HepG2 (cell line): ENCODE results near the gene PBX1. TPM values are rescaled to one million over a fixed set of nuclear protein-coding genes. Genes with fewer than 3 reads are reported as not detected.

Experiments
- SMYD3 ChIP-seq: sonication (generic); formaldehyde crosslinking; IDR thresholded peaks from 2 replicates; pipeline ENCODE4 v1.8.1; 2023; ENCODE audit warnings: mild to moderate bottlenecking, missing genetic modification reagents
- TCF7 ChIP-seq: sonication (generic); IDR thresholded peaks from 2 replicates; pipeline ENCODE4 v1.6.1; 2016; ENCODE audit warnings: antibody characterized with exemption, low read depth
- THAP9 ChIP-seq: sonication (generic); formaldehyde crosslinking; IDR thresholded peaks from 2 replicates; pipeline ENCODE4; 2020; ENCODE audit warnings: missing genetic modification reagents, mild to moderate bottlenecking, borderline replicate concordance
- ZBTB37 ChIP-seq: sonication (generic); formaldehyde crosslinking; IDR thresholded peaks from 2 replicates; pipeline ENCODE4 v1.4.0; 2020; ENCODE audit warnings: mild to moderate bottlenecking, missing genetic modification reagents
- ZNF3 ChIP-seq: IDR thresholded peaks from 2 replicates; pipeline ENCODE4 v1.7.0; 2017; ENCODE audit warnings: inconsistent platforms
- ZNF614 ChIP-seq: IDR thresholded peaks from 2 replicates; pipeline ENCODE4 v1.6.1; 2018; ENCODE audit warnings: missing biosample characterization, missing genetic modification reagents, inconsistent platforms, borderline replicate concordance
- polyA plus RNA-seq, 8 experiments: library from polyadenylated mRNA; depleted of rRNA in 3 of 8; stranded (reverse) in 7 of 8; unstranded in 1 of 8; fragments of >200 nt; fragmentation: Illumina TruSeq in 4 of 8; extraction: Trizol in 4 of 8; gene quantifications; 2 replicates each; pipeline versions ENCODE4 v1.2.1 to v1.2.3, GENCODE V29; 2011 to 2016; ENCODE audit warnings: low read depth in 4 of 8, missing spikeins in 1 of 8, mixed read lengths in 1 of 8; ENCODE audit not compliant: insufficient read depth in 1 of 8
- total RNA-seq, 5 experiments: library from RNA; depleted of rRNA; stranded (reverse); fragments of >200 nt; fragmentation: Illumina TruSeq; extraction: Trizol; gene quantifications; 2 replicates each; pipeline ENCODE4 v1.2.3, GENCODE V29; 2016; ENCODE audit warnings: low read depth in 1 of 5
- TF ChIP-seq, protein P1 (sequence below): sonication (generic); formaldehyde crosslinking; IDR thresholded peaks from 2 replicates; pipeline ENCODE4 v1.4.0; 2020; ENCODE audit warnings: mild to moderate bottlenecking, missing genetic modification reagents

PBX1 gene
- total and polyA plus RNA-seq, 2 of the 13 experiments (the other 11 are each of a cell fraction or from before 2014, with no cell fraction given), result 0.24 TPM; not detected in 1

GRCh38 chr1:164562947-164563520 lies 4.0 kb downstream of the PBX1 start (continued):
- TF ChIP-seq, protein P1, sequence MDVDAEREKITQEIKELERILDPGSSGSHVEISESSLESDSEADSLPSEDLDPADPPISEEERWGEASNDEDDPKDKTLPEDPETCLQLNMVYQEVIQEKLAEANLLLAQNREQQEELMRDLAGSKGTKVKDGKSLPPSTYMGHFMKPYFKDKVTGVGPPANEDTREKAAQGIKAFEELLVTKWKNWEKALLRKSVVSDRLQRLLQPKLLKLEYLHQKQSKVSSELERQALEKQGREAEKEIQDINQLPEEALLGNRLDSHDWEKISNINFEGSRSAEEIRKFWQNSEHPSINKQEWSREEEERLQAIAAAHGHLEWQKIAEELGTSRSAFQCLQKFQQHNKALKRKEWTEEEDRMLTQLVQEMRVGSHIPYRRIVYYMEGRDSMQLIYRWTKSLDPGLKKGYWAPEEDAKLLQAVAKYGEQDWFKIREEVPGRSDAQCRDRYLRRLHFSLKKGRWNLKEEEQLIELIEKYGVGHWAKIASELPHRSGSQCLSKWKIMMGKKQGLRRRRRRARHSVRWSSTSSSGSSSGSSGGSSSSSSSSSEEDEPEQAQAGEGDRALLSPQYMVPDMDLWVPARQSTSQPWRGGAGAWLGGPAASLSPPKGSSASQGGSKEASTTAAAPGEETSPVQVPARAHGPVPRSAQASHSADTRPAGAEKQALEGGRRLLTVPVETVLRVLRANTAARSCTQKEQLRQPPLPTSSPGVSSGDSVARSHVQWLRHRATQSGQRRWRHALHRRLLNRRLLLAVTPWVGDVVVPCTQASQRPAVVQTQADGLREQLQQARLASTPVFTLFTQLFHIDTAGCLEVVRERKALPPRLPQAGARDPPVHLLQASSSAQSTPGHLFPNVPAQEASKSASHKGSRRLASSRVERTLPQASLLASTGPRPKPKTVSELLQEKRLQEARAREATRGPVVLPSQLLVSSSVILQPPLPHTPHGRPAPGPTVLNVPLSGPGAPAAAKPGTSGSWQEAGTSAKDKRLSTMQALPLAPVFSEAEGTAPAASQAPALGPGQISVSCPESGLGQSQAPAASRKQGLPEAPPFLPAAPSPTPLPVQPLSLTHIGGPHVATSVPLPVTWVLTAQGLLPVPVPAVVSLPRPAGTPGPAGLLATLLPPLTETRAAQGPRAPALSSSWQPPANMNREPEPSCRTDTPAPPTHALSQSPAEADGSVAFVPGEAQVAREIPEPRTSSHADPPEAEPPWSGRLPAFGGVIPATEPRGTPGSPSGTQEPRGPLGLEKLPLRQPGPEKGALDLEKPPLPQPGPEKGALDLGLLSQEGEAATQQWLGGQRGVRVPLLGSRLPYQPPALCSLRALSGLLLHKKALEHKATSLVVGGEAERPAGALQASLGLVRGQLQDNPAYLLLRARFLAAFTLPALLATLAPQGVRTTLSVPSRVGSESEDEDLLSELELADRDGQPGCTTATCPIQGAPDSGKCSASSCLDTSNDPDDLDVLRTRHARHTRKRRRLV (CRISPR knock-in tag), result no peak
- TF ChIP-seq THAP9, result no peak
- TF ChIP-seq TCF7, result no peak
- no peak for TF ChIP-seq SMYD3 (CRISPR knock-in tag)
- no peak for TF ChIP-seq ZBTB37 (CRISPR knock-in tag)
- TF ChIP-seq ZNF614 (CRISPR knock-in tag), result no peak
- TF ChIP-seq ZNF3, result no peak
- TF ChIP-seq, all 625 proteins: peak for 0
